Heart left ventricle (tissue), 16 donors: ENCODE data around the gene MED15. TPM values are rescaled to one million over a fixed set of nuclear protein-coding genes. Genes with fewer than 3 reads are reported as not detected.

Experiments
- ATAC-seq, 4 donors: fragments of 200-7000 bp; cut with Tn5 transposase; one replicate each; pipeline ENCODE4 v1.9.1; 2020 to 2022; ENCODE audit warnings: moderate library complexity in 4 of 4, mild to moderate bottlenecking in 3 of 4, moderate number of reproducible peaks in 1 of 4
- DNase-seq, 5 donors: peaks; one replicate each; pipeline ENCODE4 v3.0.0-alpha.2; 2020
- H3K27ac ChIP-seq, 12 donors: fragments of 200-600 bp; sonication (generic) in 4 of 12; one replicate each; pipeline versions ENCODE4 v1.5.0 to v1.8.0; 2016 to 2022; ENCODE audit warnings: mild to moderate bottlenecking in 2 of 12
- H3K27me3 ChIP-seq, 9 donors: fragments of 200-600 bp; sonication (generic) in 2 of 9; one replicate each; pipeline versions ENCODE4 v1.5.1 to v1.8.0; 2016 to 2022; ENCODE audit warnings: mild to moderate bottlenecking in 3 of 9
- H3K36me3 ChIP-seq, 9 donors: fragments of 200-600 bp; sonication (generic) in 2 of 9; one replicate each; pipeline versions ENCODE4 v1.5.0 to v1.8.0; 2018 to 2022; ENCODE audit warnings: mild to moderate bottlenecking in 2 of 9
- H3K4me1 ChIP-seq, 12 donors: fragments of 200-600 bp; sonication (generic) in 4 of 12; one replicate each; pipeline versions ENCODE4 v1.5.0 to v1.8.0; 2016 to 2022; ENCODE audit warnings: mild to moderate bottlenecking in 3 of 12
- H3K4me3 ChIP-seq, 12 donors: fragments of 200-600 bp; sonication (generic) in 4 of 12; one replicate each; pipeline versions ENCODE4 v1.5.0 to v1.8.0; 2017 to 2022; ENCODE audit warnings: mild to moderate bottlenecking in 9 of 12, moderate library complexity in 4 of 12
- H3K9me3 ChIP-seq, 12 donors: fragments of 200-600 bp; sonication (generic) in 4 of 12; one replicate each; pipeline versions ENCODE4 v1.5.0 to v1.8.0; 2016 to 2022; ENCODE audit warnings: mild to moderate bottlenecking in 1 of 12
- POLR2A ChIP-seq, 2 donors: fragments of 450-650 bp; IDR thresholded peaks; one replicate each; pipeline ENCODE4 v1.6.1; 2017; ENCODE audit warnings: antibody characterized with exemption in 2 of 2, mild to moderate bottlenecking in 2 of 2, moderate library complexity in 2 of 2
- WGBS, 4 donors: extraction: QIAGEN DNeasy Blood & Tissue Kit in 2 of 4; methylation state at CpG; one replicate each; pipeline versions ENCODE4 v1.1.5 to v1.1.7; 2013 to 2018; 5-methylcytosine and 5-hydroxymethylcytosine counted together
- intact Hi-C, 10 donors: fragments of 100-400 bp; cut with DNase I; formaldehyde crosslinking; loops; one replicate each; pipeline versions ENCODE4 v1.11.1 to v1.14.2; 2022
- polyA plus RNA-seq, 2 donors: library from polyadenylated mRNA; stranded (reverse); fragments of 200-250 nt; gene quantifications; one replicate each; pipeline ENCODE4 v1.2.3, GENCODE V29; 2013
- total RNA-seq, 9 donors: library from RNA; depleted of rRNA in 2 of 9; stranded (reverse); fragments of >200 nt in 2 of 9; fragmentation: NEBNext Ultra II Directional in 3 of 9; extraction: Animal tissue kit (Norgen Biotek cat#: 25700) in 3 of 9; gene quantifications; one replicate each; pipeline versions ENCODE4 v1.1.0 to v1.2.4, GENCODE V29; 2016 to 2023
- TF ChIP-seq, protein P1 (sequence below), 12 donors: fragments of 200-600 bp; sonication (generic) in 4 of 12; IDR thresholded peaks; one replicate each; pipeline versions ENCODE4 v1.5.0 to v1.8.0; 2018 to 2022; ENCODE audit warnings: antibody characterized with exemption in 12 of 12, mild to moderate bottlenecking in 5 of 12
- donor health status: ischemic (EF 13 %, LVEDD 7.1; RV severe dilation, severe dysfunction).
- donor health status: healthy with polysubstance abuse.
- donor health status: DM: no; HTN: yes; CAD: no.
- donor health status: DM: no; HTN: no; CAD: no.
- donor health status: ischemic (EF 25% LVEDD 6.9; RV normal size, moderate dysfunction).
- donor health status: ischemic (EF 25% LVEDD 5.7; RV mildly dilated, moderate dysfunction).
- donor health status: healthy.
- donor health status: DM: yes; HTN: yes; CAD: no.
- donor health status: ischemic (EF 35%, LVEDD 5.7; RV mildly dilated, moderate dysfunction).
- donor health status: nonischemic (EF 11% LVEDD 7.7; RV severe dilation, severe dysfunction).
- donor health status: DM: yes; HTN: yes; CAD: no.
- donor health status: PGD.
- donor health status: ischemic (EF 29% LVEDD 5.4; RV normal size, mild dysfunction).
- donor health status: nonischemic (EF 23%, LVEDD 6.1; RV moderate dilation, normal function).

MED15 gene
- total and polyA plus RNA-seq, 11 donors = 27.9 to 78.3 (median 43.0) TPM

DNA sequence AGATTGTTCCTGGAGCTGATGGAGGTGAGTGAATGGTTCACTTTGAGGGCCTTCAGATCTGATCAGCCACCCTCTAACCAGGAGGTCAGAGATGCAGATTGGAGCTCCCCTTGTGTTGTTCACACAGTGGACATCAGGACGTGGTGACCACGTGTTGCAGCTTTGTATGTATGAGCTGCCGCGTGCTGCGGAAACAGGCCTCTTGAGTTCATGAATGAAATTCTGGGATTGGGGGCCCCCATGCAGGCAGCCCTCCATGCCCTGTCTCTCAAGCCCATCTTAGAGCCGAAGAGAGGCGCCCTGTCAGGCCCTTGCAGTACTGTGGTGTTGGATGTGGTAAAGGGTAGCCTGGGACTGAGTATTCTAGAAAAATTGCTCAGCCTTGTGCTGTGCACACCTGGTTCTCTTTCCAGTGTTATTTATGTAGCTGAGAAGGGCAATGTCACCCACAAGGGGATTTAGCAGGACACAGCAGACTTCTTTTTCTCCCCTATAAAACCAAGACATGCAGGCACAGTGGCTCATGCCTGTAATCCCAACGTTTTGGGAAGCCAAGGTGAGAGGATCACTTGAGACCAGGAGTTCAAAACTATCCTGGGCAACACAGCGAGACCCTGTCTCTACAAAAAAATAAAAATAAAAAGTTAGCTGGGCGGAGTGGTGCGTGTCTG lies 64.9 kb downstream of the MED15 start:
- Histone ChIP-seq H3K4me3 (no peak overlapping the region), H3K27me3 (no peaks in the 10 kb centered on the region), H3K36me3 (peaks cover 5 to 98% (median 88%) of the 10 kb centered on the region in 9 donors), H3K27ac (no peak overlapping the region), H3K4me1 (peaks cover 0 to 64% (median 30%) of the 10 kb centered on the region in 12 donors), H3K9me3 (no peaks in the 10 kb centered on the region)
- no peak for DNase-seq
- ATAC-seq = no peak
- TF ChIP-seq, protein P1, sequence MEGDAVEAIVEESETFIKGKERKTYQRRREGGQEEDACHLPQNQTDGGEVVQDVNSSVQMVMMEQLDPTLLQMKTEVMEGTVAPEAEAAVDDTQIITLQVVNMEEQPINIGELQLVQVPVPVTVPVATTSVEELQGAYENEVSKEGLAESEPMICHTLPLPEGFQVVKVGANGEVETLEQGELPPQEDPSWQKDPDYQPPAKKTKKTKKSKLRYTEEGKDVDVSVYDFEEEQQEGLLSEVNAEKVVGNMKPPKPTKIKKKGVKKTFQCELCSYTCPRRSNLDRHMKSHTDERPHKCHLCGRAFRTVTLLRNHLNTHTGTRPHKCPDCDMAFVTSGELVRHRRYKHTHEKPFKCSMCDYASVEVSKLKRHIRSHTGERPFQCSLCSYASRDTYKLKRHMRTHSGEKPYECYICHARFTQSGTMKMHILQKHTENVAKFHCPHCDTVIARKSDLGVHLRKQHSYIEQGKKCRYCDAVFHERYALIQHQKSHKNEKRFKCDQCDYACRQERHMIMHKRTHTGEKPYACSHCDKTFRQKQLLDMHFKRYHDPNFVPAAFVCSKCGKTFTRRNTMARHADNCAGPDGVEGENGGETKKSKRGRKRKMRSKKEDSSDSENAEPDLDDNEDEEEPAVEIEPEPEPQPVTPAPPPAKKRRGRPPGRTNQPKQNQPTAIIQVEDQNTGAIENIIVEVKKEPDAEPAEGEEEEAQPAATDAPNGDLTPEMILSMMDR (IDR thresholded peaks at IDR 0.05) = no peak
- no peak for TF ChIP-seq POLR2A (IDR thresholded peaks at IDR 0.05)
- WGBS, 4 donors = 89 to 98% (median 94%) methylated on average over 11 of the region's 11 CpGs
- intact Hi-C loops = loop anchor here in 4 of 10 donors (5.0 to 10.0 kb wide), 2 partner anchors 65 to 157 kb away; partner anchors contain the start of gene MED15 (in 2 of the 4)

DNA sequence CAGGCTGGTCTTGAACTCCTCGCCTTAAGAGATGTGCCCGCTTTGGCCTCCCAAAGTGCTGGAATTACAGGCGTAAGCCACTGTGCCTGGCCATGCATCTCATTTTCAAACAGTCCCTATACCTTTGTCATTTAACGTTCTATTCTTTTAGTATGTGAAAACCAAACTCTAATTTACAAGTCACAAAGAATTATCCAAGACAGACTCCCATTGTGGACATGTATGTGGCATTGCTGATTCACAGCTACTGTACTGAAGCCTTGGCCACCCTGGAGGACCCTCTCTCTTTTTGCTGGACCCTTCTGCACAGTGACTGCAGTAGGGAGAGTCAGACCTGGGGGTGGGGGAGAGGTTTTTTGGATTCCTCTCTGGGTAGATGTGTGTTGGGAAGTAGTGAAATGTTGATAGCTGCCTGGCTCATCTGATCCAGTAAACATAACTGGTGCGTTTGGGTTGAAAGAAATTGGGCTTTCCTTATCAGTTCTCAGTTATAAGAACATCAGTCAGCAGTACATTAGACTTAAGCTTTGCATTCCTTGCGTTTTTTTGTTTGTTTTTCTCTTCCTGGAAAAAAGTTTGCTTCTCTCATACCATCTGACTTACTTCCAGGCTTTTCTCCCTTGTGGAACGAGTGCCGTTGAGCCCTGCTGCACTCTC lies 65.9 kb downstream of the MED15 start:
- ATAC-seq = no peak
- Histone ChIP-seq H3K9me3 (no peaks in the 10 kb centered on the region), H3K4me3 (no peak overlapping the region), H3K27ac (no peak overlapping the region), H3K36me3 (peaks cover 5 to 98% (median 87%) of the 10 kb centered on the region in 9 donors), H3K4me1 (peaks cover 0 to 56% (median 22%) of the 10 kb centered on the region in 12 donors), H3K27me3 (no peaks in the 10 kb centered on the region)
- DNase-seq = no peak
- 85 to 91% (median 89%) methylated on average over 8 of the region's 8 CpGs for WGBS, 4 donors
- no peak for TF ChIP-seq POLR2A (IDR thresholded peaks at IDR 0.05)
- TF ChIP-seq, protein P1 (IDR thresholded peaks at IDR 0.05) = no peak
- intact Hi-C loops = loop anchor here in 4 of 10 donors (5.0 to 10.0 kb wide), 2 partner anchors 66 to 159 kb away; partner anchors contain the start of gene MED15 (in 2 of the 4)

DNA sequence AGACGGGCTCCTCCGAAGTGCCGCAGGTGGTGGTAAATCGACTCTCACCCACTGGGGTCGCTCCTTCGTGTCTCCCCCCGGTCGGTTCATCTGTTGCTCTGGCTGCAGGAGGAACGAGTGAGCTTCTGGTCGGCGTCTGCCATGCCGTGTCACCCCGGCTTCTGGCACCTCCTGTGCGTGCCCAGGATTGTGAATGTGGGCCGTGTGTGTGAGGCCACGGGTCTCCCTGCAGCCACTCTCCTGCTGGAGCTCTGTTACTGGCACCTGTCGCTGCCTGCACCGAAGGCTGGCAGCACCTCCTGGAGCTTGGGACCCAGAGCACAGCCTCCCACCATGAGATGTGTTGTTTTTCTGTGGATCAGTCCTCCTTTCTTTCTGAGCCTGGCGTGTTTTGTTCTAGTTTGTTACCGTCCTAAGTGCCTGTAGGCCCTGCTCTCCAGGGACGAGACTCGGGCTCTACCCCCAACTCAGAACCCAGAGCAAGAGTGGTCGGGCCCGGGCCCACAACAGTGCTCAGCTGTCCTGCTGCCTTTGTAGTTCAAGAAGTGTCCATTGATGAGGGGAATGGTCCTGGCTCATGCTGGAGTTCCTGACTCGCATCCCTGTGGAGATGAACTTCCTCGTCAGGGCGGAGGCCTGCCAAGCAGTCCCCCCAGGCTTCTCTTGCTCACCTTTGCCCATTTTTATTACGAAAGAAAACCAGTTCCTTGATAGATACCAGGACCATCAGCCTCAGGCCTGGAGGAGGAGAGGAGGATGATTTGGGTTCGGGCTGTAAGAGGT lies 66.6 kb downstream of the MED15 start:
- DNase-seq = no peak
- Histone ChIP-seq H3K36me3 (peaks cover 5 to 98% (median 87%) of the 10 kb centered on the region in 9 donors), H3K4me3 (no peak overlapping the region), H3K4me1 (peaks cover 0 to 48% (median 20%) of the 10 kb centered on the region in 12 donors), H3K27ac (no peak overlapping the region), H3K9me3 (no peaks in the 10 kb centered on the region), H3K27me3 (no peaks in the 10 kb centered on the region)
- ATAC-seq = no peak
- no peak for TF ChIP-seq POLR2A (IDR thresholded peaks at IDR 0.05)
- TF ChIP-seq, protein P1 (IDR thresholded peaks at IDR 0.05) = no peak
- intact Hi-C loops = loop anchor here in 4 of 10 donors (5.0 to 10.0 kb wide), 2 partner anchors 67 to 159 kb away; partner anchors contain the start of gene MED15 (in 2 of the 4)
- WGBS, 4 donors = 86 to 94% (median 92%) methylated on average over 29 of the region's 29 CpGs
